Measurements from ENCODE around the gene NANOS3. TPM values are rescaled to one million over a fixed set of nuclear protein-coding genes. Genes with fewer than 3 reads are reported as not detected.

The NANOS3 gene
- total and polyA plus RNA-seq, 9 of the 15 experiments (the other 6 are each of a cell fraction or from before 2014, with no cell fraction given): not detected

DNA sequence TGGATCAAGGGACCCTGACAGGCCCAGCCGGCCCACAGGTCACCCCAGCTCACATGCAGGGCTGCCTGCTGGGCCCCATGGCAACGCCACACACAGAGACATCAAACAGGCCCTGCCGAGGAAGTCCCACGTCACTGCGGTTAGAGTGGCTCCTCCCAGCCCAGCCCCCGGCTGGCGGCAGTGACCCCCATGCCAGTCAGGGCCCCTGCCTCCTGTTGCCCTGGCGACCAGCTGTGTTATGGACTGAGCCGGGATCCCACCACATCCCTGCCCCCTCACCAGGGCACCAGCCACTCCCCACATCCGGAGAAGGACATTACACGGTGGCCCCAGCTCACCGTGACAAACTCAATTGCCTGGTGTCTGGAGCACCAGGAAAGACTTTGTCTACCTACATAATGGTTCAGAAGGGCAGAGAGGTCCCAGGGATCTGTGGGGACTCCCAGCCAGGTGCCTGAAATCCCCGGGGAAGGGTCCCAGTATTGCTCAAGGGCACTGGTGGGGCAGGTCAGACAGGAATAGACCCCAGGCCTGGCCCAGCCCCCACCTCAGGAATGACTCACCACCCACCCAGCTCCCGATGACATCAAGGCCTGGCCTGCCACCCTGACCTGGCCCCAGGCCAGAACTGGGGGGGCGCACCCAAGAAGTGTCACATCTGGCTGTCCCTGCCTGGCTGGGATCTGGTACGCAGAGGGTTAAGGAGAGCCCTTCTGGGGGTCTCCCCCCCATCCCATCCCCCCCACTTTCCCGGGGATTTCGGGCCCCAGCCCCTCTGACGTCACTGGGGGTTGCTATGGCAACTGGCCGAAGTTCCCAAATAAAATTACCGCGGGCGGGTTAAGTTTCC lies 30.2 kb upstream of the NANOS3 start (continued):
- peak; percentile 60 to 61; a peak in 1 of 4 replicates for TF ChIP-seq TEAD1 (CRISPR knock-in tag; IDR thresholded peaks at IDR 0.05)
- TF ChIP-seq, protein P1, sequence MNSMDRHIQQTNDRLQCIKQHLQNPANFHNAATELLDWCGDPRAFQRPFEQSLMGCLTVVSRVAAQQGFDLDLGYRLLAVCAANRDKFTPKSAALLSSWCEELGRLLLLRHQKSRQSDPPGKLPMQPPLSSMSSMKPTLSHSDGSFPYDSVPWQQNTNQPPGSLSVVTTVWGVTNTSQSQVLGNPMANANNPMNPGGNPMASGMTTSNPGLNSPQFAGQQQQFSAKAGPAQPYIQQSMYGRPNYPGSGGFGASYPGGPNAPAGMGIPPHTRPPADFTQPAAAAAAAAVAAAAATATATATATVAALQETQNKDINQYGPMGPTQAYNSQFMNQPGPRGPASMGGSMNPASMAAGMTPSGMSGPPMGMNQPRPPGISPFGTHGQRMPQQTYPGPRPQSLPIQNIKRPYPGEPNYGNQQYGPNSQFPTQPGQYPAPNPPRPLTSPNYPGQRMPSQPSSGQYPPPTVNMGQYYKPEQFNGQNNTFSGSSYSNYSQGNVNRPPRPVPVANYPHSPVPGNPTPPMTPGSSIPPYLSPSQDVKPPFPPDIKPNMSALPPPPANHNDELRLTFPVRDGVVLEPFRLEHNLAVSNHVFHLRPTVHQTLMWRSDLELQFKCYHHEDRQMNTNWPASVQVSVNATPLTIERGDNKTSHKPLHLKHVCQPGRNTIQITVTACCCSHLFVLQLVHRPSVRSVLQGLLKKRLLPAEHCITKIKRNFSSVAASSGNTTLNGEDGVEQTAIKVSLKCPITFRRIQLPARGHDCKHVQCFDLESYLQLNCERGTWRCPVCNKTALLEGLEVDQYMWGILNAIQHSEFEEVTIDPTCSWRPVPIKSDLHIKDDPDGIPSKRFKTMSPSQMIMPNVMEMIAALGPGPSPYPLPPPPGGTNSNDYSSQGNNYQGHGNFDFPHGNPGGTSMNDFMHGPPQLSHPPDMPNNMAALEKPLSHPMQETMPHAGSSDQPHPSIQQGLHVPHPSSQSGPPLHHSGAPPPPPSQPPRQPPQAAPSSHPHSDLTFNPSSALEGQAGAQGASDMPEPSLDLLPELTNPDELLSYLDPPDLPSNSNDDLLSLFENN (IDR thresholded peaks at IDR 0.05; ENCODE audit: low read depth in 2 of 2, low read length in 2 of 2): no peak; a peak in 1 of 4 replicates
- 0 out of 2 replicates have a peak, but pooled peaks have one; percentile 29 for TF ChIP-seq SOX6 (IDR thresholded peaks at IDR 0.05)
- TF ChIP-seq MYNN (IDR thresholded peaks at IDR 0.05): peak; percentile 49; the same call in 1 of the 2 replicates
- TF ChIP-seq MYNN (CRISPR knock-in tag; IDR thresholded peaks at IDR 0.05): no peak
- TF ChIP-seq ZNF77 (CRISPR knock-in tag; IDR thresholded peaks at IDR 0.05): no peak
- TF ChIP-seq, protein P2, sequence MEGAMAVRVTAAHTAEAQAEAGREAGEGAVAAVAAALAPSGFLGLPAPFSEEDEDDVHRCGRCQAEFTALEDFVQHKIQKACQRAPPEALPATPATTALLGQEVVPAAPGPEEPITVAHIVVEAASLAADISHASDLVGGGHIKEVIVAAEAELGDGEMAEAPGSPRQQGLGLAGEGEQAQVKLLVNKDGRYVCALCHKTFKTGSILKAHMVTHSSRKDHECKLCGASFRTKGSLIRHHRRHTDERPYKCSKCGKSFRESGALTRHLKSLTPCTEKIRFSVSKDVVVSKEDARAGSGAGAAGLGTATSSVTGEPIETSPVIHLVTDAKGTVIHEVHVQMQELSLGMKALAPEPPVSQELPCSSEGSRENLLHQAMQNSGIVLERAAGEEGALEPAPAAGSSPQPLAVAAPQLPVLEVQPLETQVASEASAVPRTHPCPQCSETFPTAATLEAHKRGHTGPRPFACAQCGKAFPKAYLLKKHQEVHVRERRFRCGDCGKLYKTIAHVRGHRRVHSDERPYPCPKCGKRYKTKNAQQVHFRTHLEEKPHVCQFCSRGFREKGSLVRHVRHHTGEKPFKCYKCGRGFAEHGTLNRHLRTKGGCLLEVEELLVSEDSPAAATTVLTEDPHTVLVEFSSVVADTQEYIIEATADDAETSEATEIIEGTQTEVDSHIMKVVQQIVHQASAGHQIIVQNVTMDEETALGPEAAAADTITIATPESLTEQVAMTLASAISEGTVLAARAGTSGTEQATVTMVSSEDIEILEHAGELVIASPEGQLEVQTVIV (CRISPR knock-in tag; IDR thresholded peaks at IDR 0.05; ENCODE audit: borderline replicate concordance): no peak
- no peak for TF ChIP-seq HSF4 (CRISPR knock-in tag; IDR thresholded peaks at IDR 0.05; ENCODE audit: borderline replicate concordance)
- TF ChIP-seq POLR2G (IDR thresholded peaks at IDR 0.05; ENCODE audit: low read depth, low read length): peak; percentile 7; the same call in 1 of the 2 replicates
- peak; percentile 99 for TF ChIP-seq FOXJ2 (tag; IDR thresholded peaks at IDR 0.05)
- TF ChIP-seq TBL1XR1 (IDR thresholded peaks at IDR 0.05; ENCODE audit: low read length in 2 of 2): peak in 1 of 2 experiments; percentile 11; a peak in 1 of 4 replicates
- TF ChIP-seq IRF2 (CRISPR knock-in tag; IDR thresholded peaks at IDR 0.05): no peak
- no peak for TF ChIP-seq POLR2B (IDR thresholded peaks at IDR 0.05; ENCODE audit: low read depth, partially characterized antibody)
- no peak for TF ChIP-seq ELF4 (CRISPR knock-in tag; IDR thresholded peaks at IDR 0.05)
- TF ChIP-seq, protein P3, sequence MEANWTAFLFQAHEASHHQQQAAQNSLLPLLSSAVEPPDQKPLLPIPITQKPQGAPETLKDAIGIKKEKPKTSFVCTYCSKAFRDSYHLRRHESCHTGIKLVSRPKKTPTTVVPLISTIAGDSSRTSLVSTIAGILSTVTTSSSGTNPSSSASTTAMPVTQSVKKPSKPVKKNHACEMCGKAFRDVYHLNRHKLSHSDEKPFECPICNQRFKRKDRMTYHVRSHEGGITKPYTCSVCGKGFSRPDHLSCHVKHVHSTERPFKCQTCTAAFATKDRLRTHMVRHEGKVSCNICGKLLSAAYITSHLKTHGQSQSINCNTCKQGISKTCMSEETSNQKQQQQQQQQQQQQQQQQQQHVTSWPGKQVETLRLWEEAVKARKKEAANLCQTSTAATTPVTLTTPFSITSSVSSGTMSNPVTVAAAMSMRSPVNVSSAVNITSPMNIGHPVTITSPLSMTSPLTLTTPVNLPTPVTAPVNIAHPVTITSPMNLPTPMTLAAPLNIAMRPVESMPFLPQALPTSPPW (CRISPR knock-in tag; IDR thresholded peaks at IDR 0.05): peak; percentile 90
- peak; percentile 63 for TF ChIP-seq RNF2 (IDR thresholded peaks at IDR 0.05)
- TF ChIP-seq CBX1 (IDR thresholded peaks at IDR 0.05; ENCODE audit: low read depth): no peak
